Sigmoid colon (tissue), 7 donors: ENCODE results near the gene ZBTB40. TPM values are rescaled to one million over a fixed set of nuclear protein-coding genes. Genes with fewer than 3 reads are reported as not detected.

Experiments used
- DNase-seq: peaks from one replicate; pipeline ENCODE4 v3.0.0-alpha.2; 2019
- H3K27ac ChIP-seq, 4 donors: fragments of 200-600 bp; sonication (generic); one replicate each; pipeline ENCODE4 v1.5.1; 2016 to 2019; ENCODE audit warnings: mild to moderate bottlenecking in 1 of 4
- H3K27me3 ChIP-seq, 3 donors: fragments of 200-600 bp; sonication (generic); one replicate each; pipeline ENCODE4 v1.5.1; 2019; ENCODE audit warnings: mild to moderate bottlenecking in 1 of 3
- H3K36me3 ChIP-seq, 4 donors: fragments of 200-600 bp; sonication (generic); one replicate each; pipeline ENCODE4 v1.5.1; 2016 to 2019
- H3K4me1 ChIP-seq, 4 donors: fragments of 200-600 bp; sonication (generic); one replicate each; pipeline ENCODE4 v1.5.1; 2017 to 2019
- H3K4me3 ChIP-seq, 4 donors: fragments of 200-600 bp; sonication (generic); one replicate each; pipeline ENCODE4 v1.5.1; 2017 to 2019; ENCODE audit warnings: mild to moderate bottlenecking in 2 of 4, moderate library complexity in 1 of 4
- H3K9me3 ChIP-seq, 4 donors: fragments of 200-600 bp in 3 of 4; sonication (generic) in 3 of 4; one replicate each; pipeline versions ENCODE4 v1.5.1 to v1.6.1; 2013 to 2019
- CTCF ChIP-seq, 4 experiments: fragments of 450-650 bp in 3 of 4; fragments of 200-600 bp in 1 of 4; IDR thresholded peaks; one replicate each; pipeline ENCODE4 v1.5.1; 2016 to 2019; ENCODE audit warnings: antibody characterized with exemption in 4 of 4, mild to moderate bottlenecking in 3 of 4, moderate library complexity in 2 of 4
- EP300 ChIP-seq, 4 donors: sonication (generic); formaldehyde crosslinking; IDR thresholded peaks; one replicate each; pipeline ENCODE4 v1.6.1; 2017; ENCODE audit warnings: antibody characterized with exemption in 4 of 4
- POLR2A ChIP-seq, 2 donors: fragments of 450-650 bp; IDR thresholded peaks; one replicate each; pipeline ENCODE4 v1.6.1; 2016; ENCODE audit warnings: antibody characterized with exemption in 2 of 2, mild to moderate bottlenecking in 2 of 2, moderate library complexity in 2 of 2
- POLR2AphosphoS5 ChIP-seq, 4 donors: sonication (generic); formaldehyde crosslinking; IDR thresholded peaks; one replicate each; pipeline ENCODE4 v1.6.1; 2017; ENCODE audit warnings: antibody characterized with exemption in 4 of 4
- WGBS, 2 donors: extraction: QIAGEN DNeasy Blood & Tissue Kit; methylation state at CpG; one replicate each; pipeline ENCODE4 v1.1.7; 2013; 5-methylcytosine and 5-hydroxymethylcytosine counted together
- intact Hi-C: fragments of 100-400 bp; cut with DNase I; formaldehyde crosslinking; loops from one replicate; pipeline ENCODE4 v1.15.1; 2023
- polyA plus RNA-seq, 3 donors: library from polyadenylated mRNA; stranded (reverse); fragments of 200-250 nt; gene quantifications; one replicate each; pipeline ENCODE4 v1.2.3, GENCODE V29; 2013
- total RNA-seq, 4 donors: library from RNA; depleted of rRNA; stranded (reverse); fragments of >200 nt; gene quantifications; one replicate each; pipeline ENCODE4 v1.1.0, GENCODE V29; 2016
- donor health status: healthy with polysubstance abuse.
- donor health status: Bipolar disorder and iron deficiency.
- donor health status: healthy.

Gene ZBTB40
- total and polyA plus RNA-seq, 7 donors, result 1.8 to 22.2 (median 14.3) TPM

- intact Hi-C loops, result no loop called here
- Histone ChIP-seq H3K27ac (no peak overlapping the region), H3K27me3 (no peaks in the 10 kb centered on the region), H3K9me3 (no peaks in the 10 kb centered on the region), H3K4me1 (peaks cover 0 to 35% (median 24%) of the 10 kb centered on the region in 4 donors), H3K4me3 (no peak overlapping the region), H3K36me3 (no peaks in the 10 kb centered on the region)
- 94 to 96% methylated on average over 7 of the region's 7 CpGs for WGBS, 2 donors
- DNase-seq, result no peak
- TF ChIP-seq EP300 (IDR thresholded peaks at IDR 0.05) (no peak), CTCF (IDR thresholded peaks at IDR 0.05) (no peak), POLR2A (IDR thresholded peaks at IDR 0.05) (no peak), POLR2AphosphoS5 (IDR thresholded peaks at IDR 0.05) (no peak)
Measured at GRCh38 chr1:22471610-22472009, 20.0 kb downstream of the ZBTB40 start.

- H3K27me3 ChIP-seq, result no peaks in the 10 kb centered on the region
- no peaks in the 10 kb centered on the region for H3K36me3 ChIP-seq
- TF ChIP-seq CTCF (IDR thresholded peaks at IDR 0.05) (no peak), POLR2AphosphoS5 (IDR thresholded peaks at IDR 0.05) (no peak), EP300 (IDR thresholded peaks at IDR 0.05) (no peak), POLR2A (IDR thresholded peaks at IDR 0.05) (no peak)
- no peak for DNase-seq
- intact Hi-C loops, result no loop called here
- WGBS, 2 donors, result 92 to 96% methylated on average over 2 of the region's 2 CpGs
- H3K27ac ChIP-seq, result no peak overlapping the region
- no peaks in the 10 kb centered on the region for H3K9me3 ChIP-seq
- H3K4me3 ChIP-seq, result no peak overlapping the region
- peaks cover 0 to 35% (median 24%) of the 10 kb centered on the region in 4 donors for H3K4me1 ChIP-seq
Measured at GRCh38 chr1:22472596-22472995, 20.9 kb downstream of the ZBTB40 start.

GRCh38 chr1:22473952-22474351 lies 22.3 kb downstream of the ZBTB40 start:
- Histone ChIP-seq H3K4me1 (peaks cover 0 to 35% (median 24%) of the 10 kb centered on the region in 4 donors), H3K36me3 (no peaks in the 10 kb centered on the region), H3K4me3 (no peak overlapping the region), H3K27ac (no peak overlapping the region), H3K27me3 (no peaks in the 10 kb centered on the region), H3K9me3 (no peaks in the 10 kb centered on the region)
- WGBS, 2 donors, result 96 to 97% methylated on average over 4 of the region's 4 CpGs
- DNase-seq, result no peak
- TF ChIP-seq POLR2AphosphoS5 (IDR thresholded peaks at IDR 0.05), result no peak
- no peak for TF ChIP-seq EP300 (IDR thresholded peaks at IDR 0.05)
- no peak for TF ChIP-seq POLR2A (IDR thresholded peaks at IDR 0.05)
- no peak for TF ChIP-seq CTCF (IDR thresholded peaks at IDR 0.05)
- intact Hi-C loops, result no loop called here

- H3K4me1 ChIP-seq, result peaks cover 0 to 14% (median 11%) of the 10 kb centered on the region in 4 donors
- no peak for TF ChIP-seq CTCF (IDR thresholded peaks at IDR 0.05)
- no peak for TF ChIP-seq POLR2AphosphoS5 (IDR thresholded peaks at IDR 0.05)
- no peak for TF ChIP-seq EP300 (IDR thresholded peaks at IDR 0.05)
- no peak overlapping the region for H3K4me3 ChIP-seq
- H3K36me3 ChIP-seq, result no peaks in the 10 kb centered on the region
- no peaks in the 10 kb centered on the region for H3K27me3 ChIP-seq
- 90 to 91% methylated on average over 5 of the region's 5 CpGs for WGBS, 2 donors
- no peak for DNase-seq
- no peaks in the 10 kb centered on the region for H3K9me3 ChIP-seq
- no peak overlapping the region for H3K27ac ChIP-seq
- intact Hi-C loops, result no loop called here
Measured at GRCh38 chr1:22476566-22476965, 24.9 kb downstream of the ZBTB40 start.

GRCh38 chr1:22483121-22483520 lies 31.5 kb downstream of the ZBTB40 start:
- no peaks in the 10 kb centered on the region for H3K9me3 ChIP-seq
- H3K4me1 ChIP-seq, result peaks cover 0 to 7% (median 0%) of the 10 kb centered on the region in 4 donors
- no peak for TF ChIP-seq POLR2A (IDR thresholded peaks at IDR 0.05)
- intact Hi-C loops, result no loop called here
- H3K27me3 ChIP-seq, result no peaks in the 10 kb centered on the region
- no peak overlapping the region for H3K4me3 ChIP-seq
- H3K36me3 ChIP-seq, result no peaks in the 10 kb centered on the region
- WGBS, 2 donors, result 92 to 94% methylated on average over 2 of the region's 2 CpGs
- no peak overlapping the region for H3K27ac ChIP-seq
- no peak for DNase-seq
